Cardiac septum (tissue), 1 donor: ENCODE results near the gene PLEK2. TPM values are rescaled to one million over a fixed set of nuclear protein-coding genes. Genes with fewer than 3 reads are reported as not detected.
"Not testable (repeated sequence)": the region's sequence is repeated elsewhere in the genome, so short reads cannot be mapped to it uniquely, and the experiment has no call there.

Experiments
- DNase-seq: peaks from one replicate; pipeline ENCODE4 v3.0.0-alpha.2; 2020; ENCODE audit warnings: low spot score
- intact Hi-C: fragments of 100-400 bp; cut with DNase I; formaldehyde crosslinking; loops from one replicate; pipeline ENCODE4 v1.14.0; 2022
- total RNA-seq: library from RNA; stranded (reverse); fragmentation: NEBNext Ultra II Directional; extraction: Animal tissue kit (Norgen Biotek cat#: 25700); gene quantifications from one replicate; pipeline ENCODE4 v1.2.1, GENCODE V29; 2021
- donor health status: DM: no; HTN: no; CAD: no.

Gene PLEK2
- total RNA-seq, 1 donor from 2014 or later: 0.40 TPM

DNA sequence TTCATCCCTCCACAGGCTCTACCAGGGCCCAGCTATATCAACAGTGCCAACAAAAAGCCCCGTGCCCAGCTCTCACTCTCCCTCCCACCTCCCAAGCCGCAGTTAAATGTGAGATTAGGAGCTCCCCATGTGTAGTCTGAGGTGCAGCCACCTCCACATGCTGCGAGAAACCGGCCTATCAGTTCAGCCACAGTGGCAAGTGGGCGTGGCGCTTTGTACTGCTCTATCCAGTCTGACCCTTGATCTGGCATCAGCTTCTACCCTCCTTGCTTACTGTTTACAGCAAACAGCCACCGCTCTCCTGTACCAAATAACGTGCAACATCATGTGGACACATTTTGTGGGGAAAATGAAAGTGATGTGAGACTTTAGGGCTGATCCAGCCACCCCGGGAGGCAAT, 1.7 kb downstream of the PLEK2 start:
- intact Hi-C loops: no loop called here
- no peak for DNase-seq

DNA sequence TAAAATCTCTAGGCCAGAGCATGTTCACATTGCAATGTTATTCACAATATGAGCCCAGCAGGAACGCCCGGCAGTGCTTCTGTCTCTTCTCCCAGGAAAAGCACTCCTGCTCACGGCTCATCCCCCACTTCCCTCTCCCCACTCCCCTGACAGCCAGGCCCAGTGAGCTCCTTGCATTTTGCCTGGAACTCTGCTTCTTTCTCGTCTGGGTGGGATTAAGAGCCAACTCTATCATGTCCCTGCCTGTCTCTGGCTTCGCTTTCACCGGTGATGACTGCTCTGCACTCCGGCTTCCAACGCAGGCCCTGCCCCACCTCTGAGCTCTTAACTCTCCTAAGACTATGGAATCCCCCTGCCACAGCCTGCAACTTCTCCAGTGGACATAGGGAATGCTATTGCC, 2.5 kb downstream of the PLEK2 start:
- intact Hi-C loops: no loop called here
- DNase-seq: no peak

DNA sequence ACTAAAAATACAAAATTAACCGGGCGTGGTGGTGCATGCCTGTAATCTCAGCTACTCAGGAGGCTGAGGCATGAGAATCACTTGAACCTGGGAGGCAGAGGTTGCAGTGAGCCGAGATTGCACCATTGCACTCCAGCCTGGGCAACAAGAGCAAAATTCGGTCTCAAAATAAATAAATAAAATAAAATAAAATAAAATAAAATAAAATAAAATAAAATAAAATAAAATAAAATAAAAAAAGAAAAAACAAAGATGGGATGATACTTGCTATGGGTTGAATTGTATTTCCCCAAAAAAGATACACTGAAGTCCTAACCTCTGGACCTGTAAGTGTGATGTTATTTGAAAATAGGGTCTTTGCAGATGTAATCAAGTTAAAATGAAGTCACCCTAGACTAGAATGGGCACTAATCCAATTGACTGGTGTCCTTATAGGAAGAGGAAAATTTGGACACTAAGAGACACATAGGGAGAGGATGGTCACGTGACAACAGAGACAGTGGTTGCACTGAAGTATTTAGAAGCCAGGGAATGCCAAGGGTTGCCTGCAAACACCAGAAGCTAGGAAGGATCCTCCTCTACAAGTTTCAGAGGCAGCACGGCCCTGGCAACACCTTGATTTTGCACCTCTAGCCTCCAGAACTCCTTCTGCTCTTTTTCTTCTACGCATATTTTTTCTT, 3.7 kb downstream of the PLEK2 start:
- DNase-seq, intact Hi-C loops: not testable (repeated sequence)

DNA sequence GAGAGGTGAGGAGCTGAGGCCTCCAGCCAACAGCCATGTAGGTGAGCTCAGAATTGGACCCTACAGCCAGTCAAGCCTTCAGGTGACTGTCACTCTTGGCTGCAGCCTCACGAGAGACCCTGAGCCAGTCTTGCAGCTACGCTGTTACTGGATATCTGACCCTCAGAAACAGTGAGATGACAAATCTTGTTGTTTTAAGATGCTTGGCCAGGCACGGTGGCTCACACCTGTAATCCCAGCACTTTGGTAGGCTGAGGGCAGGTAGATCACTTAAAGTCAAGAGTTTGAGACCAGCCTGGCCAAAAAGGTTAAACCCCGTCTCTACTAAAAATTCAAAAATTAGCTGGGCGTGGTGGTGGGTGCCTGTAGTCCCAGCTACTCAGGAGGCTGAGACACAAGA, 6.2 kb downstream of the PLEK2 start:
- intact Hi-C loops: no loop called here
- no peak for DNase-seq

DNA sequence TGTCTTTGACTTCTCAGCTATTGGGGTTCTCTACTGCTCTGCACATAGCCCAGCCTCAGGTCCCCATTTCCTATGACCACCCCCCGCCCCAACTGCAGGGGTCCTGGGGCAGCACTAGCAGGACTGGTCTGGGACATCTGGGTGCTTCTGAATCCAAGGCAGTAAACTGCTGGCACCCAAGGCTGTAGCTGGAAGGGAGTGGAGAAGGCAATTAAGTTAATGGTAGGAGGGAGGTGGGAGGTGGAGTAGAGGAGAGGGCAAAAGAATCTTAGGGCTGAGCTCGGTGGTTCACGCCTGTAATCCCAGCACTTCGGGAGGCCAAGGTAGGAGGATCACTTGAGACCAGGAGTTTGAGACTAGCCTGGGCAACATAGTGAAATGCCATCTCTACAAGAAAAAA, 11.5 kb downstream of the PLEK2 start:
- intact Hi-C loops: no loop called here
- no peak for DNase-seq

DNA sequence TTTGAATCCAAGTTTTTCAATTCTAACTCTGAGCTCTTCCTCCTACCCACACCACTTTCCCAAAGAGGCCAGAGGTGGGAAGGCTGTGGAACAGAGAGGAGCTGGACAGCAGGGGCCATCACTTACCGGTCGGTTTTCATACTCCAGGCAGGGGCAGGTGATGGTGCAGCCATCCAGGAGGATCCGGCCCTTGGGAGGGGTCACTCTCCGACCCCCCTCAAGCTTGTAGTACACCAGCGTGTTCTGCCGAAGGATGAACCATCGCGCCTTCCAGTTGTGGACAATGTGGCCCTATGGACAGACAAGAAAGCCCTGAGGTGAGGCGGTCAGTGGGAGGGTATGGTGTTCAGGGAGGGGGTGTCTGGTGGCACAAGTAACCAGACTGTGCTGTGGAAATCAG, 14.4 kb downstream of the PLEK2 start:
- intact Hi-C loops: no loop called here
- no peak for DNase-seq

DNA sequence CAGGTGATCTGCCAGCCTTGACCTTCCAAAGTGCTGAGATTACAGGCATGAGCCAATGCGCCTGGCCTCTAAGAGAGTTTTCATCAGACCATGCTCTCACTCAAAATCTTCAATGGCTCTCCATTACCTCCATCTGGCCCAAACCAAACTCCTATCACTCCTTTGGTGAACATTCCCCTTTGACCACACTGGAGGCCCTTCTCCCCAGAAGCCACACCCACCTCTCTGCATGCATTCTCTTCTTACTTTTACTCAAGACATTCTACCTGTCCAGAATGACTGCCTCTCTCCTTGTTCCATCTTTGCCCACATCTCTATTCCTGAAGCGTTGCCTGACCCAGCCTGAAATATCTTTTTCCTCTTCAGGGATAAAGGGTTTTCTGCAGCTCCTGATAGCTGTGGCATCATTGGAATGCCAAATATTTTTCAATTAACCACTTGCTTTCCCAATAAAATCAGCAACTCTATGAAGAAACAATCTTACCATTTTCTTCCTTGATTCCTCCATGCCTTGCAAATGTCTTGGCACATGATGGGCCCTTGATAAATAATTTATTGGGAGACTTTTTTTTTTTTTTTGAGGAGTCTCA, 15.5 kb downstream of the PLEK2 start:
- intact Hi-C loops: no loop called here
- no peak for DNase-seq

DNA sequence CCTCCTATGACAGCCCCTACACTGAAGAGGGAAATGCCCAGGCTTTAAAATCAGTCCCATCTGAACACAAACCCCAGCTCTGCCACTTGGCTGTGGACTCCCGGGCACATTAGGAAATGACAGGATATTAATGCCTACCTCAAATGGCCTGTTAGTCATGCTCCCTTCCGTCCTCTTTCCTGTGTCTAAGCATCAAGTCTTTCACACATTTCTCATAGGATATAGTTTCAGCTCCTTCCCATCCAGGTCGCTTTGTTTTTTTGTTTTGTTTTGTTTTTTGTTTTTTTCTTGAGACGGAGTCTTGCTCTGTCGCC, 16.1 kb downstream of the PLEK2 start:
- intact Hi-C loops: no loop called here
- DNase-seq: no peak

DNA sequence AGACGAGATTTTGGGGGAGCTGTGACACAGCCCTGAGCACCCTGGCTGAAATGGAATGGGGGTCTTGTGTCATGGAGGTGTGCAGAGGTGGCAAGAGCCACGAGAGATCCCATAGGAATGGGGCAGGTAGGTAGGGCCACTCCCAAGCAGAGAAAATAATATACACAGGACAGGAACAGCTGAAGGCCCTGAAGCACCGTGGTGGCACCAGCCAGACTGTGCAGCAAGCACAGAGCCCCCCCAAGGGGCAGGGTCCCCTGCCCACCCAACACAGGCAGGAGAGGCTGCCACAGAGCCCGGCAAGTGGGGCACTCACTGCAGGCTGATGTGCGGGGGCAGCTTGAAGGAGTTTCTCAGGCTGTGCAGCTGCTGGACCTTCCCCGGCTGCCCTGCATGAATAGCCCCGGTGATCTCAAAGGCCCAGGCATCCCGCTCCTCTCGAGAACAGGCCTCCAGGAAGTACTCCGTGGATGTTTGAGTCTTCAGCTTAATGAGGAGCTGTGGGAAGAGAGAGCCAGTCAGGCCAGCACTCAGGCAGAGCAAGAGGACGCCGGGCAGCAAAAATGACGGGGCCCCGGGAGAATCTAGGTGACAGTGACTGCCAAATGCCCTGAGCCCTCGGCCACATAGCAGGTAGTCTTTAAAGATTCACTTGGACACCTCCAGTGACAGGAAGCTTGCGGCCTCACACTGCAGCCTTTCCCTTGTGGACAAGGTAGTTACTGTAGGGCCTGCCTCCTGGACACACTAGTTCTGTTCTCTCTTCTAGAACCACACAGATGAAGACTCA, 16.7 kb downstream of the PLEK2 start:
- intact Hi-C loops: no loop called here
- DNase-seq: no peak

DNA sequence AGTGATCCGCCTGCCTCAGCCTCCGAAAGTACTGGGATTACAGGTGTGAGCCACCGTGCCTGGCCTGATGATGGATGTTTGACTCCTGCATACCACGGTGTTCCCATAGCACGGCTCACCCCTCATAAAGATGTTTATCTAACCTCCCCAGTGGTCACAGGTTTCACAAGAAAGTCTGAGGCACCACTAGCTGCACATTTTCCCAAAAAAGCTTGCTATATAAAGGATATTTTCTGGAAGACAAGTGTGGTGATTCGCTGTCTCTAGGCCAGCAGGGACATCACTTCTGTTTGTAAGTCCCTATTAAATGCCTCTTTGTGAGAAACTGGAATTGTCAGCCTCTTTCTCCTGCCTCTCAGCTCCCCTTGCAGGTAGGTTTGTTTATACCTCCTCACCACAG, 18.3 kb downstream of the PLEK2 start:
- DNase-seq: no peak

DNA sequence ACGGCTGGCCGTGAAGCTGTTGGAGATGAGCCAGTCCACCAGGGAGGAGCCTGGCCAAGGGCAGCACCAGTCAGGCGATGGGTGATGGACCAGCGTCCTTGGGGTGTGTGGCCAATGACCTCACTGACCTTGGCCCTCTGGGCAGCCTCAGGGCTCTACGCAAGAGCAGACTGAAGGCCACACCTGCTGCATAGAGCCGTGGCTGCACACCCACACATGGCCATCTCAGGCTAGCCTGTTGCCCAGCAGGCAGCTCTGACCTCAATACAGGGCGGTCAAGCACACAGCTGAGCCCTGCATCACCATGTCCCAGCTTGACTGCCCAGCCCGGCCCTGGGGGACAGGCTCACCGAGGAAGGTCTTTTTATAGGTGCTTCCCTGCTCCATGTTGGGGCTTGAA, 19.2 kb downstream of the PLEK2 start:
- no peak for DNase-seq
- intact Hi-C loops: no loop called here

More for the DNA sequence above, 18.3 kb downstream of the PLEK2 start:
- intact Hi-C loops: no loop called here

DNA sequence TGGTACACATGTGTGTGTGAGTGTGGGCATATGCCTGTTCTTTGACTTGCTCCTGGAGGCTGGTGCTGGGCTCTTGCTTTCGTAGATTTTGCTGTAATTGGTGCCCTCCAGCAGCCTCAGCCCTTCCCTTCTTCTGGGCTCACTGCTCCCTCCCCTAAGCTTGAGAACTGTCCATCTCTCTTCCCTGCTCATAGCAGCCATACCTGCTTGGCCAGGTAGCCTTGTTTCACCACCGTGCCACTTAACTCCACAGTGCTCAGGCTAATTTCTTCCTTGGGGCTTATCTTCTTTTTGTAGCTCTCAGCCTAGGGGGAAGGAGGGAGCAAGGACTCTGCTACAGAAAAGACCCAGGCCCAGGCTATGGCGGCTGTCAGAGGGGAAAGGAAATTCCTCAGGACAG, 19.8 kb downstream of the PLEK2 start:
- no peak for DNase-seq
- intact Hi-C loops: no loop called here

DNA sequence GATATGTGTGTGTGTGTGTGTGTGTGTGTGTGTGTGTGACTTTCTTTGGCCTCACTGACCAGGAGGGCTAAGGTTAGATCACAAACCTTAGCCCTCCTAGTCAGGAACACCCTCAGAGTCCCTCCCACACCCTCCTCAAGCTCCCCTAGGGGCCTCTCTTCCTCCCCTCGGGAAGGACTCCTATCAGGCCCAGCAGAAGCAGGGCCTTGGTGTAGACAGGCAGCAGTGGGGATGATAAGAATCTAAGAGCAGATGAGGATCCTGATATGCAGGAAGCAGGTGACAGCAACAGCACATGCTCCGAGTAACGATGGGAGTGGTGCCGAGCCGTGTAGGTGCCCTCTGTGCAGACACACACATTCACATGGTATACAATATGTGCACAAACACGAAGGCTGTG, 20.7 kb downstream of the PLEK2 start:
- intact Hi-C loops: no loop called here
- no peak for DNase-seq

DNA sequence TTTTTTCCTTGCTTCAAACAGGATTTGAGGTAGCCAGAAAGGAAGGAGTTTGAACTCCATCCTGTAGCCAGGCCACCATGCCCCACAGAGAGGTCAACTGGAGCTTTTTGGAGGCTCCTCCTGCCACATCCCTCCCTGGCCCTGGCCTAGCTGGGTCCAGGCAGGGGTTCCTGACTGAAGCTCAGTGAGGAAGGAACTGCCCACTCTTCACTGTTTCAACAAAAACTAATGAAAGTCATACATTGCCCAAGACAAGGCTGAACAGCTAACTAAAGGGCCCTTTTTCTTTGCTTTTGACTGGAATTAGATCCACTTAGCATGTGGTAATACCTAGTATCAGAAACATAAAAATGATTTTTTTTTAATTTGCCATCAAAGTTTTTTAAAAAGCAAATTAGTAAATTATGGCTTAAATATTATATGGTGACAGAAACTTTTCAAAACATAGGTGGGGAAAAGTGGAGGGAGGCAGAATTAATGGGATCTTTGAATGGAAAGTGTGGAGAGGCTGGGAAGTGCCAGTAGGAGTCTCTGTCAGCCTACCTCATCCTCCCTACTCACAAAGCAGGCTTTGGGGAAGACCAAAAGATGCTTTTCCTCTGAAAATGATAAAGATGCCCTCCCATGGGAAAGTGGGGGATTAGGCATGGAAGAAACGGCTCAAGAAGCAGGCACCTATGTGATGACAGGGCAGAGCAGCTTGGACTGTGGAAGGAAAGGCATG, 22.0 kb downstream of the PLEK2 start:
- intact Hi-C loops: no loop called here
- DNase-seq: no peak

DNA sequence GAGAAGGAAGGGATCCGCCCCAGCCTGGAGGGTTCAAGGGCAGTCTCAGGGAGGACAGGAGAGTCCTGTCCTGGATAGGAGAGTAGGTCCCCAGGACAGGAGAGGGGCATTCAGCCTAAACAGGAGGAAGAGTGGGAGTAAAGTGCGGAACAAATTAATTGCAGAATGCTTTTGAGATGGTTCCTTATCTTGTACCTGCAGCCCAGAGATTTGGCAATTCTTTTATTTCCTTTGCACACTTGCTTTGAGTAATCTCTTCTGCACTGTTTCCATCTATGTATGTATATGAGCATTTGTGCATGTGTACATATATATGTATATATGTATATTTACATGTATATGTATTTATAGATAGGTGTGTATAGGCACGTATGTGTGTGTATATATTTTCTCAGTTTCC, 22.7 kb downstream of the PLEK2 start:
- intact Hi-C loops: no loop called here
- no peak for DNase-seq

DNA sequence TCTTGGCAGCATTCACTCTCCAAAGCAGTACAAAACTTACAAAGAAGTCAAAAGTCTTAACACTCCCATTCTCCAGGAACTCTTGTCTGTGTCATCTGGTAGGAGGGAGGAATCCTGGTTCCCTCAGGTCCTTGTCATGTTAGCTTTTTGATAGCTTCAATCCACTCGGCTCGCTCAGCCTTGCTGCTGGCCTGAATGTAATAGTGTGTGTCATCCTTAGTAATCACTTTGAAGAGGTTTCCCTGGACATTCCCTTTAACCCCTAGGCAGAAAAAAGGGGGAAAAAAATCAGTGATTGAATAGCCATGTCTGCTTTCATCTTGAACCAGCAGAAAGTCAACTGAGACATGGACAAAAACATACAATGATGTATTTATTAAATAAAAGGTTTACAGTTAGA, 24.8 kb downstream of the PLEK2 start:
- intact Hi-C loops: no loop called here
- DNase-seq: no peak

DNA sequence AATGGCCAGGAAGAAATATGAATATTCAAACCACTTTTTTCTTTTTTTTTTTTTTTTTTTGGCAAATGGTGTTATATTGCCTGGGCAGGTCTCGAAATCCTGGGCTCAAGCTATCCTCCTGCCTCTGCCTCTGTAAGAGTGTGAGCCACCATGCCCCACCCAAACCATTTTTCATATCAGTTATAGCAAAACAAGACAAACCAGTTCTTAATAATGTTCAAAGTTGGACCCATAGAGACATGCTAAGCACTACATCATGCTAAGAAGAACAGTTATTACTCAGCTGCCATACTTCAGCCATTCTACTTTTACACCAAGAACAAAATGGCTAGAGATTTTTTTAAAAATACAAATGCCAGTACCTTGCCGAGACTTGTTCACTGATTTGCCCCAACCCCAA, 26.3 kb downstream of the PLEK2 start:
- no peak for DNase-seq
- intact Hi-C loops: no loop called here

DNA sequence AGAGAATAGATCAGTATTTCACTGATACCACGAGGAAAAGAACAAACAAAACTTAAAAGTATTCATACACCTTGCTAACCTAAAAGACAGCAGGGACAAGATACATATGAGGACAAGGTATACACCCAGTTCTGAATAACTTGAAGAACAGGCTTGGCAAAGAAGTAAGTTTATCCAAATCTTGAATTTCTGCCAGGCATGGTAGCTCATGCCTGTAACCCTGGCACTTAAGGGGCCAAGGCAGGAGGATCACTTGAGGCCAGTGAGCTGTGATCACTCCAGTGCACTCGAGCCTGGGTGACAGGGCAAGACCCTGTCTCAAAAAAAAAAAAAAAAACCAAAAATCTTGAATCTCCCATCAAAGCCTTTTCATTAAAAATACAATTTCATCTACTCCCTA, 26.8 kb downstream of the PLEK2 start:
- intact Hi-C loops: no loop called here
- no peak for DNase-seq

DNA sequence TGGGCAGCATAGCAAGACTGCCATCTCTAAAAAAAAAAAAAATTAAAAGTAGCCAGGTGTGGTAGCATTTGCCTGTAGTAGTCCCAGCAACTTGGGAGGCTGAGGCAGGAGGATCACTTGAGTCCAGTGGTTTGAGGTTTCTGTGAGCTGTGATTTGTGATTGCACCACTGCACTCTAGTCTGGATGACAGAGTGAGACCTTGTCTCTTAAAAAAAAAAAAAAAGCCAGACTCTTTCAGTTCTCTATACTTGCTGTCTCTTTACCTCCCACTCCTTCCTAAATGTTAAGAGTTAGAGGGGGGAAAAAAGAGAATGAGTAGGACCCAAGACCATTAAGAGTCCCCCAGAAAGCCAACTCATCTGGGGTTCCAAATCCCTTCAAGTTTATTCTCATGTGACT, 34.0 kb downstream of the PLEK2 start:
- intact Hi-C loops: no loop called here
- DNase-seq: no peak

DNA sequence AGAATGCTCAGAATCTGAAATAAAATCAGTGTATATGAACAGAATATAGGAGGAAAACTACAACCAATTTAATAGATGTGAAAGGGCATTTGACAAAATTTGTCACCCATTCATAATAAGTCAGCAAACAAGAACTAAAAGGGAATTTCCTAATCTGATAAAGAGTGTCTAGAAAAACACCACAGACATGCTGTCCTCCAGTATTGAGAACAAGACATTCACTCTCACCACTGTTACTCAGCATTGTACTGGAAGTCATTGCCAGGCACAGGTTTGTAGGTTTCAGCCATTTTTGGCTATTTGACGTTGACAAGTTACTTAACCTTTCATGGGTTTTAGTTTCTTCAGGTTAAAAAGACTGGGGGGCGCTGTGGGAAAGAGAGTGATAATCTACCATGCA, 38.6 kb downstream of the PLEK2 start:
- no peak for DNase-seq
- intact Hi-C loops: no loop called here

DNA sequence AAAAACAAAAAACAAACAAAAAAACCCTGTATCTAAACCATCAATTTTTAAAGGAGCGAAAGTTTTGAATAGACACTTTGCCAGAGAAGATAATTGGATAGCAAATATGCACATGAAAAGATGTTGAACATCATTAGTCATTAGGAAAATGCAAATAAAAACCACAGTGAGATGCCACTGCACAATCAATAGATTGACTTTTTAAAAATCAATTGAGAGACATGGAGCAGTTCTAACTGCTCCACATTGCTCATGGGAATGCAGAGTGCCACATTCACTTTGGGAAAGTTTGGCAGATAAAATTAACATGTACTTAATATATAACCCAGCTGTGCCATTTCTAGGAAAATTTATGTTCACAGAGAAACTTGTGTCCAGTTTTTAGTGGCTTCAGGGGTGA, 39.1 kb downstream of the PLEK2 start:
- no peak for DNase-seq
- intact Hi-C loops: no loop called here
